DMS79 treated with DMSO at 0.1 percent for 48 hours (cell line): ENCODE data around the gene TRH.
"Not testable (repeated sequence)": the region's sequence is repeated elsewhere in the genome, so short reads cannot be mapped to it uniquely, and the experiment has no call there.

Experiments
- DNase-seq: peaks from one replicate; lab custom pipeline; 2025; lab: John Stamatoyannopoulos, UW

The TRH gene

GRCh38 chr3:130010556-130010955, 36.0 kb downstream of the TRH start:
- no peak for DNase-seq

- DNase-seq, result not testable (repeated sequence)
Measured at GRCh38 chr3:130012108-130012507, 37.6 kb downstream of the TRH start.

GRCh38 chr3:130013246-130013645, 38.7 kb downstream of the TRH start:
- DNase-seq, result not testable (repeated sequence)

- no peak for DNase-seq
Measured at GRCh38 chr3:130014526-130014925, 40.0 kb downstream of the TRH start.

- not testable (repeated sequence) for DNase-seq
Measured at GRCh38 chr3:130017661-130018060, 43.1 kb downstream of the TRH start.

GRCh38 chr3:130026146-130026829, 51.8 kb downstream of the TRH start:
- not testable (repeated sequence) for DNase-seq

GRCh38 chr3:130027437-130027836, 52.9 kb downstream of the TRH start:
- DNase-seq, result not testable (repeated sequence)
